ENCODE measurements around the gene TASL. TPM values are rescaled to one million over a fixed set of nuclear protein-coding genes. Genes with fewer than 3 reads are reported as not detected.

Gene TASL
- total RNA-seq (under 1 TPM; 0.41 to 0.75 TPM), total RNA-seq (1.3 to 14.1 (median 3.7) reads per million in 172 experiments)
- polyA plus RNA-seq (2013, experiment 1 of 2) = 5.4 TPM
- 4.3 TPM for polyA plus RNA-seq (2013, experiment 2 of 2)

GRCh38 chrX:30577362-30577991 is at the start of gene TASL:
Gene TASL (minus strand): TSS chrX:30577766. CDS start chrX:30560355, 17,411 bp downstream.
- POLR2A ChIA-PET = interaction anchor here (1.1 kb wide), 1 partner anchor 312 kb away, joined by 4 read pairs; the partner anchor contains the start of gene TAB3
- Histone ChIP-seq H3K36me3 (ENCODE audit: insufficient read depth, low read length) (no peaks in the 10 kb centered on the region), H3K9me3 (ENCODE audit: control insufficient read depth in 1 of 2, insufficient read depth in 1 of 2, low read length in 2 of 2) (no peaks in the 10 kb centered on the region), H3K27me3 (ENCODE audit: control insufficient read depth in 1 of 2, insufficient read depth in 2 of 2, low read length in 2 of 2) (no peaks in the 10 kb centered on the region), H3K4me3 (ENCODE audit: low read length) (peak within 1 kb of the TSS; percentile 59), H3K4me1 (ENCODE audit: insufficient read depth, low read length) (peaks cover 4% of the 10 kb centered on the region), H3K27ac (ENCODE audit: low read depth in 1 of 2, low read length in 2 of 2) (peak within 1 kb of the TSS in 1 of 2 donors; percentile 66)
- Mint-ChIP-seq H3K9me3 (no peaks in the 10 kb centered on the region), H3K27me3 (no peaks in the 10 kb centered on the region), H3K36me3 (ENCODE audit: low read depth) (peaks cover 10% of the 10 kb centered on the region), H3K27ac (peak within 1 kb of the TSS; percentile 91), H3K4me1 (ENCODE audit: low read depth) (peaks cover 27% of the 10 kb centered on the region), H3K4me3 (peak within 1 kb of the TSS; percentile 95)
- TF ChIP-seq CTCF (IDR thresholded peaks at IDR 0.05) = no peak
- DNase-seq = peak in 7 of 14 experiments; percentile 1 to 73 (median 33)
- peak; percentile 76 for ATAC-seq (ENCODE audit: poor library complexity)
- intact Hi-C loops (cut with DNase I, micrococcal nuclease) = loop anchor here in 1 of 2 experiments (1.0 kb wide), 1 partner anchor 76 kb away; the partner anchor contains the start of gene GK
- CTCF ChIA-PET = interaction anchor here (0.9 kb wide), 1 partner anchor 66 kb away, joined by 3 read pairs; no protein-coding TSS in a partner anchor

- ChIA-PET POLR2A (no interaction called here), CTCF (no interaction called here)
- ATAC-seq (ENCODE audit: poor library complexity) = no peak
- Histone ChIP-seq H3K27me3 (ENCODE audit: control insufficient read depth in 1 of 2, insufficient read depth in 2 of 2, low read length in 2 of 2) (no peaks in the 10 kb centered on the region), H3K36me3 (ENCODE audit: insufficient read depth, low read length) (no peaks in the 10 kb centered on the region), H3K9me3 (ENCODE audit: control insufficient read depth in 1 of 2, insufficient read depth in 1 of 2, low read length in 2 of 2) (peaks cover 8 to 11% of the 10 kb centered on the region in 2 experiments), H3K27ac (ENCODE audit: low read depth in 1 of 2, low read length in 2 of 2) (no peak overlapping the region), H3K4me3 (ENCODE audit: low read length) (no peak overlapping the region), H3K4me1 (ENCODE audit: insufficient read depth, low read length) (no peaks in the 10 kb centered on the region)
- Mint-ChIP-seq H3K27ac (no peak overlapping the region), H3K27me3 (no peaks in the 10 kb centered on the region), H3K4me1 (ENCODE audit: low read depth) (no peaks in the 10 kb centered on the region), H3K36me3 (ENCODE audit: low read depth) (no peaks in the 10 kb centered on the region), H3K9me3 (no peaks in the 10 kb centered on the region), H3K4me3 (no peak overlapping the region)
- intact Hi-C loops (cut with DNase I, micrococcal nuclease) = no loop called here
- DNase-seq = no peak
- TF ChIP-seq CTCF (IDR thresholded peaks at IDR 0.05) = no peak
Measured at GRCh38 chrX:30626402-30626801, 48.8 kb upstream of the TASL start.

GRCh38 chrX:30622361-30622760 is 44.8 kb upstream of the TASL start:
- Mint-ChIP-seq H3K4me1 (ENCODE audit: low read depth) (no peaks in the 10 kb centered on the region), H3K27me3 (no peaks in the 10 kb centered on the region), H3K27ac (no peak overlapping the region), H3K36me3 (ENCODE audit: low read depth) (no peaks in the 10 kb centered on the region), H3K9me3 (no peaks in the 10 kb centered on the region), H3K4me3 (no peak overlapping the region)
- Histone ChIP-seq H3K4me1 (ENCODE audit: insufficient read depth, low read length) (no peaks in the 10 kb centered on the region), H3K4me3 (ENCODE audit: low read length) (no peak overlapping the region), H3K27ac (ENCODE audit: low read depth in 1 of 2, low read length in 2 of 2) (no peak overlapping the region), H3K9me3 (ENCODE audit: control insufficient read depth in 1 of 2, insufficient read depth in 1 of 2, low read length in 2 of 2) (peaks cover 8 to 12% of the 10 kb centered on the region in 2 experiments), H3K27me3 (ENCODE audit: control insufficient read depth in 1 of 2, insufficient read depth in 2 of 2, low read length in 2 of 2) (no peaks in the 10 kb centered on the region), H3K36me3 (ENCODE audit: insufficient read depth, low read length) (no peaks in the 10 kb centered on the region)
- ChIA-PET CTCF (no interaction called here), POLR2A (no interaction called here)
- DNase-seq (no peak), ATAC-seq (ENCODE audit: poor library complexity) (no peak)
- no peak for TF ChIP-seq CTCF (IDR thresholded peaks at IDR 0.05)
- intact Hi-C loops (cut with DNase I, micrococcal nuclease) = no loop called here
